HG03280 (cell line): ENCODE results near the gene PARP8.
"Not testable (repeated sequence)": the region's sequence is repeated elsewhere in the genome, so short reads cannot be mapped to it uniquely, and the experiment has no call there.

ENCODE experiments used
- ATAC-seq: cut with Tn5 transposase; IDR thresholded peaks from one replicate; pipeline ENCODE4 v1.9.1; 2021; ENCODE audit warnings: mild to moderate bottlenecking, moderate library complexity; ENCODE audit not compliant: unreplicated experiment

Gene PARP8, protein sequence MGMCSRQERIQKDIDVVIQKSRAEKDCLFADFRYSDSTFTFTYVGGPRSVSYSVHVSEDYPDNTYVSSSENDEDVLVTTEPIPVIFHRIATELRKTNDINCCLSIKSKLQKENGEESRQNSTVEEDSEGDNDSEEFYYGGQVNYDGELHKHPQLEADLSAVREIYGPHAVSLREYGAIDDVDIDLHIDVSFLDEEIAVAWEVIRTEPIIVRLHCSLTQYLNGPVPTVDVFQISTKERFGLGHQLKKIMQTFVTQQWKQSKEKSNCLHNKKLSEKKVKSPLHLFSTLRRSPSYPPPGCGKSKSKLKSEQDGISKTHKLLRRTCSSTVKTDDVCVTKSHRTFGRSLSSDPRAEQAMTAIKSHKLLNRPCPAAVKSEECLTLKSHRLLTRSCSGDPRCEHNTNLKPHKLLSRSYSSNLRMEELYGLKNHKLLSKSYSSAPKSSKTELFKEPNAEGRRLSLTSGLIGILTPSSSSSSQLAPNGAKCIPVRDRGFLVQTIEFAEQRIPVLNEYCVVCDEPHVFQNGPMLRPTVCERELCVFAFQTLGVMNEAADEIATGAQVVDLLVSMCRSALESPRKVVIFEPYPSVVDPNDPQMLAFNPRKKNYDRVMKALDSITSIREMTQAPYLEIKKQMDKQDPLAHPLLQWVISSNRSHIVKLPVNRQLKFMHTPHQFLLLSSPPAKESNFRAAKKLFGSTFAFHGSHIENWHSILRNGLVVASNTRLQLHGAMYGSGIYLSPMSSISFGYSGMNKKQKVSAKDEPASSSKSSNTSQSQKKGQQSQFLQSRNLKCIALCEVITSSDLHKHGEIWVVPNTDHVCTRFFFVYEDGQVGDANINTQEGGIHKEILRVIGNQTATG

DNA sequence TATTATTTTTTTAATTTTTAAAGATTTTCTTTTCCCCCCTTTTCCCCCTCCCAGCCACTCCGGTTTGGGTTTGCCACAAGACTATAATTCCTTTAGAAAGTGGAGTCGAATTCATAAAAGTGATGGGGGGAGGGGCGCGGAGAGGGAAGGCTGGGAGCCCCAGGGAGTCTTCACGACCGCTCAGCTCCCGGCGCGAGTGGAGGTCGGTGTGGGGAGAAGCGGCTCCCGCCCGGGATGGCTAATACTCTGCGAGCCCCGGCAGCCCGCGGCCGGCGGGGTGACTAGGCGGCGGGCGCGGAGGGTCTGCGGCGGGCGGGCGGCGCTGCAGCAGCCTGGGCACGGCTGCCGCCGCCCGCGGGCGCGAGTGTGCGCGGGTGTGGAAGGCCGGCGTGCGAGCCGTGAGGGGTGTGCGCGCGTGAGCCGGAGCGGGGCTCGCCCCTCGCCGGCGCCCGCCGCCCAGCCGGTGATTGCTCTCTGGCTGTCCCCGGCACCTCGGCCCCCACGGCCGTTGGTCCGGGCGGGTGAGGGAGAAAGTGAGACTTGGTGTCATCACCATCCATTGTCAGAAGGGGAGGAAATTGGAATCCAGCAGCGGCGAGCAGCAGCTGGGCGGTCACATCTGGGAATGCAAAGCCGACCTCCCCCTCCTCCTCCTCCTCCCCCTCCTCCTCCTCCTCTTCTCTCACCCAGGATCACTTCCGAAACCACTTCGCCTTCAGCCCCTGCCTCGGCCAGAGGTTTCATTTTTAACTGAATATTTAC, at the start of gene PARP8:
PARP8 (plus strand) TSS at position 377 of the 762 bp plus-strand sequence. CDS start 459 bp downstream, outside the sequence.
- ATAC-seq, result peak; percentile 47

DNA sequence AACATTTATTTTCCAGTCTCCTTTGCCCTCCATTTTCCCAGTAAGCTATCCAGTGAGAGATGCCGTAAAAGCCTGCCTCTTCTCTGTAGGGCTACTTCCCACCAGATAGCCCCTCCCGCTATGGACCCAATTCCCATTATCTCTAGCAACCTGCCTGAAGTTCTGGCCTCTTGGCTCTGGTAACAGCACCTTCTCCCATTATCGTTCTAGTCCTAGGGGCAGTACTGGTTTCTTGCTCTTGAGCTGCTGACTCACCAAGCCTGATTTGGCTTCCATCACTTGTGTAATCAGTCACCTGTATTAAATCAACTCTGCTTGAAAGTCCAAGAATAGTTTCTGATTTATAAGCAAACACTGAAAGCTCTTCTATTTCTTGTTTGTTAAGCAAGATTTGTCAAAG, 42.8 kb upstream of the PARP8 start:
- ATAC-seq, result no peak

DNA sequence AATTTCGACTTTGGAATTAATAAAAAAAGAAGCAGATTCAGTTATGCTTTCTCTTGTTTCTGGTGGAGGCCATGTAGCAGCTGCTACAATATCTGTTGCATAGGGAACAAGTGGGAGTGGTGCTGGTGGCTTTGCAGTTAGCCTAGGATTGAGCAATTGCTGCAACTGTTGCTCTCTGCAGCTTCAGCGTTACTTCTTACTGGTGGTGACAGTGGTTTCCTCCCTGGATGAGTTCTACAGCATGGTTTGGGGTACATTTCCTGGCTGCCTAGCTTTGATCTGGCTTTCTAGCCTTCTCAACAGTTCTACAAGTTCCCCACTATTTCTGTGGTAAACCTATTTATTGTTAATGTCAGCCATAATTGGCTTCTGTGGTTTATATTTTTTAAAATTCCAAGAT, 31.6 kb upstream of the PARP8 start:
- not testable (repeated sequence) for ATAC-seq

DNA sequence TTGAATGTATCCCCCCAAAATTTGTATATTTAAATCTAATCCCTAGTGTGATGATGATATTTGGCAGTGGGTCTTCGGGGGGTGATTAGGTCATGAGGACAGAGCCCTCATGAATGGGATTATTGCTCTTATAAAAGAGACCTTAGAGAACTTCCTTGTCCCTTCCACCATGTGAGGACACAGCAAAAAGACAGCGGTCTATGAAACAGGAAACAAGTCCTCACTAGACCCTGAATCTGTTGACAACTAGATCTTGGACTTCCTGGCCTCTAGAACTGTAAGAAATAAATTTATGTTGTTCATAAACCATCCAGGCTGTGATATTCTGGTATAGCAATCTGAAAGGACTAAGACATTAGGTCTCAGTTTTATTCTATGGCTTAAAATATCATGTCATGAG, 28.9 kb upstream of the PARP8 start:
- not testable (repeated sequence) for ATAC-seq

DNA sequence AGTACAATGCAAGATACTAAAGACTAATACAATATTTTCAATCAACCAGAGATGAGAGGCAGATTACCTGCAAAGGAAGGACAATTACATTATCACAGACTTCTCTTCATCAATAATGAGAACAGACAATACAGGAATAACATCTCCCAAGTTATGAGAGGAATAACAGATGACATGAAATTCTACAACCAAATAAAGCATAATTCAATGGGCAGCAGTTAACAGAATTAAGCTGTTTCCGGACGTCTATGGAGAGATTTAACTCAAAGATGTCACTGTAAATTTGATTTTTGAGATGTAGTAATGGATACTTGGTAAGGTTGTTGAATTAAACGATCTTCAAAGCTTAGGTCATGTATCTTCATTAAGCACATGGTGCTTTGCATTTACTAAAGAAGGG, 19.8 kb upstream of the PARP8 start:
- no peak for ATAC-seq

DNA sequence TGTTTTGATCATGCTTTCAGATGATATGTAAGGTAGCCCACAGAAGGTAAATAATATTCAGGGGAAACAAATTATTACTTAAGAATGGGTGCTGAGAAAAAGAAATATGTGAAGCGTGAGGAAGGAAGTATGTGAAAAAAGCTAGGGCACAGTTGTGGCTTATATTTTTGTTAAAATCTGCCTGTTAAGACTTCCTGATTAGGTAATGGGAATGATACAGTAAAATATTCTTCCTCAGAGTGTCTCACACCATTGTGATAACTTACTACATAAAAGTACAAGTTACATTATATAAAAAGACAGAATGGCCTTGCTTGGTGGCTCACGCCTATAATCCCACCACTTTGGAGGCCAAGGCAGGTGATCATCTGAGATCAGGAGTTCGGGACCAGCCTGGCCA, 18.7 kb upstream of the PARP8 start:
- no peak for ATAC-seq

DNA sequence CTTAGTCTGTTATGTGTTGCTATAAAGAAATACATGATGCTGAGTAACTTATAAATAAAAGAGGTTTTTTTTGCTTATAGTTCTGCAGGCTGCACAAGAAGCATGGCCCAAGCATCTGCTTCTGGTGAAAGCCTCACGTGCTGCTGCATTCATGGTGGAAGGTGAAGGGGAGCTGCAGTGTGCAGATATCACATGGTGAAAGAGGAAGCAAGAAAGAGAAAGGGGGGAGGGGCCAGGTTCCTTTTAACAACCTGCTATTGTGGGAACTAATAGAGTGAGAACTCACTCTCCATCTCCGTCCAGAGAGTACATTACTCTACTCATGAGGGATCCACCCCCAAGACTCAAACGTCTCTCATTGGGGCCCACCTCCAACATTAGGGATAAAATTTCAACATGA, 12.5 kb upstream of the PARP8 start:
- ATAC-seq, result peak; percentile 96

DNA sequence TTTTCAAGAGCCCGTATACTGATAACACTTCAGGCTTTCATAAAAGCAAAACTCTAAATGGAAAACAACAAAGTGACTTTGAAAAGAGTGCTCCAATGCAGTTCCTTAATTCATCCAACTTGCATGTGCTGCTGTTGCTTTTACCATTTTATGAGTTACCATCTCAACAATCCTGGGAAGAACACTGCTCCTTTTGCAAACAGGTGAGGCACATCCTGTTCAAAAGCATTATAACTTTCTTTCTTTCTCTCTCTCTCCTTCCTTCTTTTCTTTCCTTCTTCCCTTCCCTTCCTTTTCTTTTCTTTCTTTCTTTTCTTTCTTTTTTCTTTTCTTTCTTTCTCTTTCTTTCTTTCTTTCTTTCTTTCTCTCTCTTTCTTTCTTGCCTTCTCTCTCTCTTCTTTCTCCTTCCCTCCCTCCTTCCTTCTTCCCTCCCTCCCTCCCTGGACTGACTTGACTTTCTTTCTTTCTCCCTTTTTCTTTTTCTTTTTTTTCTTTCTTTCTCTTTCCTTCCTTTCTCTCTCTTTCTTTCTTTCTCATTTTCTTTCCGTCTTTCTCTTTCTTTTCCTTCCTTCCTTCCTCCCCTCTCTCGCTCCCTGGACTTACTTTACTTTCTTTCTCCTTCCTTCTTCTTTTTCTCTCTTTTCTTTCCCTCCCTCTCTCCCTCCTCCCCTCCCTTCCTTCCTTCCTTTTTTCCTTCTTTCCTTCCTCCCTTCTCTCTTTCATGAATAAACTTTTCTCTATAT, 11.2 kb upstream of the PARP8 start:
- no peak for ATAC-seq

DNA sequence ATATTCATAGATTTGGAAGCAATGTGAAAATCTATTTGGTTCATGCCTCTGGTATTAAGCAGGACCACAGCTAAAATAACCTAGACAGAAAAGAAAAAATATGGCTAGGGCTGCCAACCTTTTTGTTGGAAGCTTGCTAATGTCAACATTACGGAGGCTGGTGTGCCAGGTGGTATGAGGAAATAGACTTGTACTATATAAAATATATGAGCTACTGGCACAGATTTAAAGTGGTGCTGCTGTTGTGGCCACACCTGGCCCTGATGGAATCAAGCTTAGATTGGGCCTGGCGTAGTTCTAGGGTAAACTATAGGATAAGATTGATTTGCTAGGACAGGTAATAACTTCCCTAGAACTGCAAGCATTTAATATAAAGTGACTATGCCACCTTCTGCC, 10.6 kb upstream of the PARP8 start:
- no peak for ATAC-seq

DNA sequence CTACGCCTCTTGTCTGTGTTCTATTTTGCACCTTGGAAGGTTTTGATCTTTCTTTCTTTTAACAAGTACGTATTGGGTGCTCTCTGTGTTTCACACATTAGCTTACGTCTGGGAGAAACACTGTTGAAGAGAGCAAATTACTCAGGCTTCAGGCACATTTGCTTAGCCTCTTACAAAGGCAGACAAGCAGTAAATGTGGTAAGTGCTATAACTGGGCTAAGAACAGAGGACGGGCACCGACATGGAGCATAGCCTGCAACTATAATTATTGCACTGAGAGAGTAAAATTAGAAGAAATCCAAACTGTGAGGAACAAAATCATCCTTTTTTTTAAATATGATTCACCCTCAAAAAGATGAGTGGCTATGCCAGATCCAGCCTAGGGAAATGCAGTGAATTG, 9.4 kb upstream of the PARP8 start:
- ATAC-seq, result no peak

DNA sequence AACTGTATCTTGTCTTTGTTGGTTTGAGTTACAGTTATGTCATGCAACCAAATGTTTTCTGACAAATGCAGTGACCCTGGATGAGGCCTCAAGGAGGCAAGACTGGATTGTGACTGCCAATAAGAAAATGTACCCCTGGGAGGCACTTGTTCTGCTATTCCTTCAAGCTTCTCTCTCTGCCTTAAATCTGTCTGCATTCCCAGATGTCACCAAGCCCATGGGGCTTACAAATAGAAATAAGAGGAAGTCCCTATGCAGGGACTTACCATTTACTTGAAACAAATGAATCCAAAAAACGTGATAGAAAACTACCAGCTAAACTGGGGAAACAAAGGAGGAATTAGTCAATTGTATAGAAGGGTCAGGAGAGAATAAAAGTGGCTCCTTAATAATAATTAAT, 8.2 kb upstream of the PARP8 start:
- ATAC-seq, result no peak

DNA sequence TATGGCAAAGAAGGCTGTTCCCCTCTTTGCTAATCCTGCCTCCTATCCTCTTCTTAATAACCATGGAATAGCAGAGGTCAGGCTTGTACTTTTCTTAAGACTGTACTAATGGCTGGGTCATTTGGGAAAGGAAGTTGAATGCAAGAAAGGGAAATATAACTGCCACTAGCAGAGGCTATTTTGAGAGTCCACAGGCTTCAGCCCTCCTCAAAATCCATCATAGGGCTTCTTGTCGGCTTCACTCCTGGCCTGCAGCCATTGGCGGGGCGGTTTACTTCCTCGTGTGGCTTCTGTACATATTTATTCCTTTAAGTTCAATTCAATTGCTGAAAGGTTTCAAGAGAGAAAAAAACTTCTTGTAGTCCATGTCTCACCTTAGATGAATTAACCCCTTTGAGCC, 2.8 kb upstream of the PARP8 start:
- no peak for ATAC-seq

DNA sequence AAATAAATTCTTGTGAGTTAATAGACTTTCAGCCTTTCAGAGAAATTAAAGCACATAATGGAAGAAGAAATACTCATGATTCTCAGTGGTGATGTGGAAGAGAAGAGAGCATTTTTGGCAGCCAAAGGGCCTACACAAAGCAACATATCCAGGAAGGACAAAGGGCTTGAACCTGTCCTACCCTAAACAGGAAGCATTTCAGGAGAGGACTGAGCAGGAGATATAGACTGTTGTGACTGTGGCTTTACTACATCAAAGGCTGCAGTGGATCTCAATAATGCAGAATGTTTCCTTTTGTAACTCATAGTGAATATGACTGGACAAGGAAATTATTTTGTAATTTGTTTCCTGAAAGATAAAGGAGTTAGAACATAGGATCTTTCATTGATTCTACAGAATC, 1.3 kb upstream of the PARP8 start:
- no peak for ATAC-seq

DNA sequence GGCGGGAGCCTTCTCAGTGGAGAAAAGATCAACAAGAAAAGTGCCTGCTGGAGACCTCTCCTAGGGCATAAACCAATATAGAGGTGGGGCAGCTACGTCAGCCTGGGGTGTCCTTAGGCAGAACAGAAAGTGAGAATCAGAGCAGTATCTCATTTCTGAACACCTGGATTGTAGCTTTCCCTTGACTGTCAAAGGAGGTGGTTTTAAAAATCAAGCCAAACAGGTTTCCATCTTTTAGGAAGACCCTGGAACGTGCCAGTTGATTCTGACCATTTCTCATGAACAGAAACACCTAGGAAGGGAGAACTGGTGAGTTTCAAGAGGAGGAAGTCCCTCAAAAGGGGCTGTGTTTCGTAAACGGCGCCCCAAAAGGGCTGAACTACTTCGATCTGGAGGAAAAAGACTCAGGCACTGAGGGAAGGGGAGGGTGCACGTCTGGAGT, 655 bp upstream of the PARP8 start:
- ATAC-seq, result not testable (repeated sequence)

DNA sequence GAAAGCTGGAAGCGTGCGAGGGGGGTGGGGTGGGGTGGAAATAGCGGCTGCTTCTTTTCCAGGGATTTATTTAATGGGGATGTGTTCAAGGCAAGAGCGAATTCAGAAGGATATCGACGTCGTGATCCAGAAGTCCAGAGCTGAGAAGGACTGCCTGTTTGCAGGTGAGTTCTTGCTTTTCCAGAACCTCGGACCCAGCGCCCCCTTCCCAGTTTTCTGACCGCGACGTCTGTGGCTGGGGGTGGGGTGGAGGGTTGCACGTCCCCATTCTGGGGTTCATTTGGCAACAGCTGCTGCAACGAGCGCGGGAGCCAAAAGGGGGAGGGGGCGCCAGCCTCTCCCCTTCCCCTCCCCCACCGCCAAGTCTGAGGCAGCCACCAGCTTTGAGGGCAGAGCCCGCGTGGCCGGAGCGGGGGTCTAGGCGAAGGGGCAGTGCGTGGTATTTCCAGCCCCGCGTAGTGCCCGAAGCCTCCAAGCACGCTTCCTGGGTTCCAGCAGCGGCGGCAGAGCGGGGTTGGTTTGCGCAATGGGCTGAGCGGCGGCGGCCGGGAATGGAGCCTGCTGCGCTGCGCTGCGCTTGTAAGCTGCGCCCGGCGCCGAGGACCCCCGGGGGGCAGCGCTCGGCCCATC, 701 bp downstream of the PARP8 start:
- peak; percentile 36 for ATAC-seq

DNA sequence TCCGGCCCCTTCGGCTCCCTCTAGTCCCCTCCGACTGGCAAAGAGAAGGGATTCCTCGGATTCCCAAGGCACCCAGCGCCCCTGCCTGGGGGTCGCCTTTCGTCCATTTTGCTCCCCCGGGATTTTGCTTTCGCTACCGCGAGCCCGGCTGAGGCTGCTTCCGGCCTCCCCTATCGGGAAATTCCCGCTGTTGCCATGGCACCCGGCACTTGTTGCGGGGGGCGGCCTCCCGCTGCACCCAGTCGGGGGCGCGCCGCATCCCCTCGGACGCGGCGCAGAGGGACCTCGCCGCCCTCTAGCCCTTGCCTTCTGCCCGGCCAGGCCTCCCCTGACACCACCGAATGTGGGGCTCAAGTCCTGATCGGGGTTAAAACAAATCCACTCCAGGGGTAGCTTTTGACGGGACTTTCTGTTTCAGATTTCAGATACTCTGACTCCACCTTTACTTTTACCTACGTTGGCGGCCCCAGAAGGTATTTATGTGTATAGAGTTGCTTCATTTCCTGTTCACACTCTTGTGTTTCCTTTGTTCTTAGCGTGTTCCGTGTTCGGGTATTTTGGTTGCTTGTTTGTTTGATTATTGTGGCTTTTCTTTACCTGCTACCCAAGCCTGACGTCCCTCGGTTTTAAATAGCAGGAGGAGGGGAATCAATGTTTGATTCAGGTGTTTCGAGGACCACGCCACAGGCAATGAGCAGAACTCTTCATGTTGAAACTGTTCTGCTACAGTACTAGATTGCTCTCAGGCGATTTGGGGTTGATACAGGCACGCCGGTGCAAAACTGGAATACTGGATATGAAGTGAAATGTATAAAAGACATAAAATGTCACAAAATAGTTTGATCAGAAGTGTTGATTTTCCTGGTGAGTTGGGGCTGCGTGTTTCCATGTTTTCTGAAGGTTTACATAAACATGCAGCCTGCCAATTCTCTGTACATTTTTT, 1.5 kb downstream of the PARP8 start:
- peak; percentile 78 for ATAC-seq

DNA sequence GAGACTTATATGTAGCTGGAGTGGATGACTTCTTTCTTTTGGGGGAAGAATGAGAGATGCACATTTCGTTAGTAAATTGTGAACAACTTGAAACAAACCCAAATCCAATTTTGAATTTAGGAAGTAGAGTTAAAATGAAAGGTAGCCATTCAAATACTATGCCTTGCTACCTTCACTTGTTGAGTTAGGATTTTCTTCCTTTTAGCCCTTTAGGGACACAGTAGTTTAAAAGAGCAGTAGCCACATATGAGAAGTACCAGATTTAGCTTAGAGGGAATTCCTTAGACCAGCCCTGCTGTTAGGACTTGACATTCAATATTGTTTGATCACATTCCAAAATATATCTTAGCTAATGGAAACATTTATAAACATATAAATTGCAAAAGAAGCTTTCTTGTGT, 2.2 kb downstream of the PARP8 start:
- not testable (repeated sequence) for ATAC-seq

DNA sequence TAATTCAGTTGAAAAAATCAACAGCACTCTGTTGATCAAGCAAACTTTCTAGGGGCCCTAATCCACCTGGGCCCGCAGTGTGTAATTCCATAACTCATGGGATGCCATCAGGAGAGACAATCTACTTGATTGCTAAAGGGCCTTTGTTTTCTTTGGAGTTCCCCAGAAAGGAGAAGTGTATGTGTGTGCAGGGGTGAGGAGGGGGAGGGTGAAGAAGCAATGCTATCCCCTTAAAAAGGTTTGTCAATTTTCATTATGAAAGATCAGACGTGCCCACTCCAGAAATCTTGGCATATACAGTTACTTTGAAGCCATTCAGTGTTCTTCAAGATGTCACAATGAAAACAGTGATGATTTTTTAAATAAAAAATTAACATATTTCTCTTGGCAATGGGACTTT, 6.2 kb downstream of the PARP8 start:
- no peak for ATAC-seq

DNA sequence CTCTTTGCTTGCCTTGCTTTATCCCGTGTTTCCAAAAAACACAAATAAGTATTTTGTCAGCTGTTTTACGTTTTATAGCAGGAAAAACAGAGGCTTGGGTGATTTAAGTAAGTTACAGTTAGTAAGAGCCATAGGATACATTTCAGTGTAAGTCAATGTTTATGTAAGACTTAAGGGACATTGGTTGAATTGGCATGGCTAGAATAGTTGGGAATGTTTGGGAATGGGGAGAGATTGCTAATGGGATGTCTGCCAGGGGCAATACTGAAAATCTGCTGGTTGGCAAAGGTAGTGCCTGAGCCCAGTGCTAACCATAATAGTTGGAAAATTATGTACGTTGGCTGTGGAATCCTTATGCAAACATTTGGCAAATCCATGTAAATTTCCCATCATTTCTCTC, 7.0 kb downstream of the PARP8 start:
- ATAC-seq, result not testable (repeated sequence)
